Superior temporal gyrus (tissue), 1 donor: ENCODE results near the gene PTPN12.
A peak's percentile ranks its signal among the peaks of the same experiment; 100 is the strongest.

ENCODE experiments used
- DNase-seq: peaks from one replicate; pipeline ENCODE4 v3.0.0-alpha.2; 2016; ENCODE audit errors: extremely low spot score

Gene PTPN12

DNA sequence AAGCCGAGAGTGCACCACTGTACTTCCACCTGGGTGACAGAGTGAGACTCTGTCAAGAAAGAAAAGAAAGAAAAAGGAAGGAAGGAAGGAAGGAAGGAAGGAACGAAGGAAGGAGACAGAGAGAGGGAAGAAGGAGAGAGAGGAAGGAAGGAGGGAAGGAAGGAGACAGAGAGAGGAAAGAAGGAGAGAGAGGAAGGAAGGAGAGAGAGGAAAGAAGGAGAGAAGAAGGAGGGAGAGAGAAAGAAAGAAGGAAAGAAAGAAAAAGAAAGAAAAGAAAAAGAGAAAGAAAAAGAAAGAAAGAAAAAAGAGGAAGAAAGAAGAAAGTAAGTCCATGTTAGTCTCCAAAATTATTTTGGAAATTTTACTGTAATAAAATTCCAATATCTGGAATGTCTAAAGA is 125.8 kb downstream of the PTPN12 start:
- DNase-seq, result no peak

DNA sequence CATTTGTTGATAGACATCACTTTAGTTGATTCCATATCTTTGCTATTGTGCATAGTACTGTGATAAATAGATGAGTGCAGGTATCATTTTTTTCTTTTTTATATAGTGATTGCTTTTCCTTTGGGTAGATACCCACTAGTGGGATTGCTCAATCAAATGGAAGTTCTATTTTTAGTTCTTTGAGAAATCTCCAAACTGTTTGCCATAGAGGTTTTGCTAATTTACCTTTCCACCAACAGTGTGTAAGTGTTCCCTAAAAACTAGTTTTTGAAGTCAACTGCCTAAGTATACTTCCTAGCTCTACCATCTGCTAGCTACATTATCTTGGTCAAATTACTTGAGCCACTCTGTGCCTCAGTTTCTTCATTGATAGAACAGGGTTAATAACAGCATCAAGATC is 127.6 kb downstream of the PTPN12 start:
- DNase-seq, result no peak

DNA sequence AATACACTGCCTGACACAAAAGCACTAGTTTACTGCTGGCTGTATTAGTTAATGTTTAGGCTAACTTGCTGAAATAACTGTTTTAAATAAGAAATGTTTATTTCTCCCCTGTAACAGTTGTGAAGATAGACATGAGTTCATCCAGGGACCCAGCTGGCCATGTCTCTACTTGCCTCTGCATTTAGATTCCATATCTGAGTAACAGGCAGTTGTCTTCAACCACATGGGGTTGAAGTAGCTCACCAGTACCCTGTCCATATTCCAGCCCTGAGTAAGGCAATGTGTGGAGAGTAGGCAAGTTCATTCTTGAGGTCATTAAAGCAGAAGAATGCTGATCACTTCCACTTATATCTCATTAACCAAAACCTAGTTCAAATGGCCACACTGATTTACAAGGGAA is 128.1 kb downstream of the PTPN12 start:
- DNase-seq, result no peak

DNA sequence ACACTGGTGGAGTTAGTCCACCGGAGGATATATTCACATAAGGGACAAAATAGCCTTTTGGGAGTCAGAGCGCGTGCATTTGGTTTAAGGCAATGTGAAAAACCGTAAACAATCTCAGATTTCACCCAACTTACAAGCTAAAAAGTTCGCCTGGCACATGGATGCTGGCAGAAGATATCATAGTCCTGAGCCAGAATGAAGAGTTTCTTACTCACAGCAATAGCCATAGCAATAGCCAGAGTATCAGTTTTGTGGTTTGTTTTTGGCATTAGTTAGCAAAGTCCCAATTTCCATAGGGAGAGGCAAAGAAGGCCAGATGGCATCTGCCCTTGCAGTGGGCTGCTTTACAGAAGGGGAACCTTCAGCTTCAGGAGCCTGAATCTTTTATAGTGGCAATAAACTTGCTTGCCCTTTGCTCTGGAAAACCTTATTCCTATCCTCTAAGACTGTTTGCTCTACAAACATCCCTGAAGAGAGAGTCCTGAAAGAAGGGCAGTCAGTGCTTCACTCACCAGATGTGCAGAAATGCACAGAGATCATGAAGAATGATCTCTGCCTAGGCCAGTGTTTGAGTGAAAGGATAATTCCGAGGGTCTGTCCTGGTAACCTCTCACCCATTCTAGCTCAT is 130.5 kb downstream of the PTPN12 start:
- no peak for DNase-seq

DNA sequence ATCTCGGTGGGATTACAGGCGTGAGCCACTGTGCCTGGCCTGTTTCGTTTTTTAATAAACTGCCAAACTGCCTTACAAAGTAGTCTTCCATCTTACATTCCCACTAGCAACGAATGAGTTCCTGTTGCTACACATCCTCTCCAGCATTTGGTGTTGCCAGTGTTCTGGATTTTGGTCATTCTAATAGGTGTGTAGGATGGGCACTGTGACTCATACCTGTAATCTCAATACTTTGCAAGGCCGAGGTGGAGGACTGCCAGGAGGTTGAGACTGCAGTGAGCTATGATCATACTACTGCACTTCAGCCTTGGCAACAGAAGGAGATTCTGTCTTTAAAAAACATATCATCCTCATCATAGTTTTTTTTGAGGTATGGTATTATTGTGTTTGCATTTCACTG is 137.8 kb downstream of the PTPN12 start:
- DNase-seq, result peak; percentile 47

DNA sequence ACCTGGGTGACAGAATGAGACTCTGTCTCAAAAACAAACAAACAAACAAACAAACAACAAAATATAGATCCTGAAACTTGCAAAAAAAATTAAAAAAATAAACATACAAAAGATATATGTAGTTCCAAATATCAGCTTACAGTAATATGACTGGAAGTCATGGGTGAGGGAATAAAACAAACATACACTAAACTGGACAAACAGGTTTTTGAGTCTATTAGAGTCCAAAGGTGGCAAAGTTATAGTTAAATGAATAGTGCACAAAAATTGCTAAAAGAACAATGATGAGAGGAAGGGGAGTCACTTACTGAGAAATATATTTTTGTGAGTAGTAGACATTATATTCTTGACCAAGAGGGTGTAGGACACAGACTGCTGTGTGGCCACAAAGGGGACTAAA is 142.5 kb downstream of the PTPN12 start:
- DNase-seq, result no peak

DNA sequence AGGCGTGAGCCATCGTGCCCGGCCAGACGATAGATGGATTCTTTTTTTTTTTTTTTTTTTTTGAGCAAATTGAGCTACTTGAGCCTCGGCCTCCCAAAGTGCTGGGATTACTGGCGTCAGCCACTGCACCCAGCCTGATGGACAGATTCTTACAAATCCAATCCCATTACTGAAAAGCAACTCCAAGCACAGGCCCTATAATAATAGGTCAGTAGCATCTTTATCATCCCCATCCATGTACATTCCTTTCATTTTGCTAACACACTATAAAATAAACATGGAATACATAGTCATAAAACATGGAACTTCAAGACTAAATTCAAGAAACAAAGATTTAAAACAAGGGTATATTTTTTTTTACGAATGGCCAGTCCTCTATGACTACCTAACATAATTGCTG is 143.2 kb downstream of the PTPN12 start:
- DNase-seq, result no peak

DNA sequence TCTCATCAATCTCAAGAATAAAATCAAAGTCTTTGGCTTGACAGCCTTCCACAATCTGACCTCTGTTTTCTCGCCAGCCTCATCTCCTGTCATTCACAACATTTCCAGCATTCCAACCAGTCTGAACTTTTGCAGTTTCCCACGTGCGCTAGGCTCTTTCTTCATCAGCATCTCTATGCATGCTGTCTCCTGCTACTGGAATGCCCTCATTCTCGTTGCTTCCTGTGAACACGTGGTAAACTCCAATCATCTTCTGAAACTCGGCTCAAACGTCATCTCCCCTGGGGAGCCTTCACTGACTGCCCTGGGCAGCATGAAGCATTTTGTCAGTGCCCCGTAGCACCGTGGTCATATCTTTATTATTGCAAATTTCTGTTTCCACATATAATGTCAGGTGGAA is 146.9 kb downstream of the PTPN12 start:
- no peak for DNase-seq

DNA sequence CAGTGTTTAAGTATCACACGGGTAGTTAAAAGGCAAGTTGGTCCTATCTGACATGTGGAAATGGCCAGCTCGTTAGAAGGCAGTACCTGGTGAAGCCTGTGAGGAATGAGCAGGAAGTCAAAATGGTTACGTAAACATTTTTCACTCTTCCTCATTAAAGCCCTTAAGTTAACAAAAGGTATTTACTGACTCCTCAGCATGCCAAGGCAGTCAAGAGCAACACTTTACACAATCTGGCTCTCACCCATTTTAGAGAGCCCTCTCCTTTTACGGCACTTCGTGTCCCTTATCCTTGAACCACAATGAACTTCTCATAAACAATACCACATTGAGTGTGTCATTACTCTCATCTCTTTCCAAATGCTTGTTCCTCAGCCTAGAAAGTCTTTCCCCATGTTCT is 148.1 kb downstream of the PTPN12 start:
- DNase-seq, result no peak

DNA sequence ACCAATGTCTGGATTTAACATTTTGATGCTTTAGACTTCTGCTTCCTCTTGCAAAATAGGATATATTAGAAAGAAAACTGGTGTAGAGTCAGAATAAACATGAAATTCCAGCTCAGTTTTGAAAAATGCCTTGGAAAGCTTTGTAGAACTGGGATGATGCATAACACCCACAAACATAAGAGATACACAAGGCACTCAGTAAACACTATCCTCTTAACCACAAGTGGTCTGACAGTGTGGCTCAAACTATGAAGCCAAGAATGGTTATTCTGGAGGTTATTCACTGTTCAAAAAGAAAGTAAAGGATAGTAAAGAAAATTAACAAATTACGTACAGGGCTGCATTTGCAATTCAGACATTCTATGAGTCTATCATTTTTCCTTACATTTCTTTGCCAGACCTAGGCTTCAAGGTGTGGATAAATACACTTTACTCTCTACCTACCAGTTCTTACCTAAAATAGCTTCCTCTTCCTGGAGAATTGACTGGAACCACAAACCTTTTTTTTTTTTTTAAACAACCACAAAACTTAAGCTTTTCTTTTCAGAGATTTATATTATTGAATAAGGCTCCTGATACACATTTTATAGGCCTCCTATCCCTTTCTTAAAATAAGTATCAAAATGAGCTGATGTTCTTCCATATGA is 150.1 kb downstream of the PTPN12 start:
- peak; percentile 4 for DNase-seq

DNA sequence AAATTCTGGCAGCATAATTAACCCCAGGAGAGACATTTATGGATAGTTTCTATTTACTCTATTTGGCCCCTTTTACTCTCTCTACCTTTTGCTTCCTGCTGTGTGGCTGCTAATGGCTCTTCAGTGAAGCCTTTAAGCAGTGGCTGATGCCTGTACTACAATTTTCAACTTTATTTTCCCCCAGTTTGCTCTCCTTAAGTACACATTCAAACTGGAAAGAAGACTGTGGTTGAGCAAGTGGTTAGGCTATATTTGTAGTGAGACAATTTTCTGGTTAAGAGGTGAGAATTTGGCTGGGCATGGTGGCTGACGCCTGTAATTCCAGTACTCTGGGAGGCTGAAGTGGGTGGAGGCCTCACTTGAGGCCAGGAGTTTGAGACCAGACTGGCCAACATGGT is 150.7 kb downstream of the PTPN12 start:
- DNase-seq, result no peak
